GM19438 (cell line): ENCODE results near the gene TRAP1.

Experiments
- ATAC-seq: cut with Tn5 transposase; IDR thresholded peaks from one replicate; pipeline ENCODE4 v1.9.1; 2021; ENCODE audit warnings: low read depth; ENCODE audit not compliant: unreplicated experiment

Gene TRAP1

DNA sequence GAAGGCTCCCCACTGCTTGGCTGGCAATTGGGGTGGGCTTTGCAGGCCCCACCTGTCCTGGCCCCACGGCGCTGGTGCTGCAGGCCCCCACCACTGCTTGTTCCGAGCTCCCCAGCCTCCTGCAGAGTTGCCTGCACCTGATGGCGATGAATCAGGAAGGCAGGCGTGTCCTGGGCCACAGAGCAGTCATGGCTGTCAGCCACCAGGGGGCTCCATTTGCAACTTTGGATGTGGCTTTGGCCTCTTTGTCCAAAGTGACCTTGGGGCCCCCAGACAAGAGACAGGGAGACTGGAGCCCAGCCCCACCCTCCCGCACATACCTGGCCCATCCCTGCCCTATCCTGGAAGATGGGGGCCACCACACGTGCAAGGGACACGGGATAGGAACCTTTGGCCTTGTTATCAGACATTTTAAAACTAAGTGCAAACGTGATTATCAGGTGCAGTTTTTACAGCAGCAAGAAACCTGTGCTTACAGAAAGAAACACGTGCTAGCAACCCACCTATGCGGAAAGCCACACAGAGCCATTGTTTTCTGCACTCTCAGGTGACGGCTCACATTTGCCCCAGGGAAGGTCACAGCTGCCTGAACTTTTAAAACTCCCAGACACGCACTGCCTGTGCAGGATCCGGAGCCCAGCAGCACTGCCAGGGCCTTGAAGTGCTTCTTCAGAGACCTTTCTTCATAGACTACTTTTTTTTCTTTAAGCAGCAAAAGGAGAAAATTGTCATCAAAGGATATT is 62.9 kb downstream of the TRAP1 start, which contains the start of gene DNASE1:
Gene DNASE1, plus strand, starts transcription at position 443 of the 743 bp plus-strand sequence. CDS start 683 bp downstream, outside the sequence.
- no peak for ATAC-seq

DNA sequence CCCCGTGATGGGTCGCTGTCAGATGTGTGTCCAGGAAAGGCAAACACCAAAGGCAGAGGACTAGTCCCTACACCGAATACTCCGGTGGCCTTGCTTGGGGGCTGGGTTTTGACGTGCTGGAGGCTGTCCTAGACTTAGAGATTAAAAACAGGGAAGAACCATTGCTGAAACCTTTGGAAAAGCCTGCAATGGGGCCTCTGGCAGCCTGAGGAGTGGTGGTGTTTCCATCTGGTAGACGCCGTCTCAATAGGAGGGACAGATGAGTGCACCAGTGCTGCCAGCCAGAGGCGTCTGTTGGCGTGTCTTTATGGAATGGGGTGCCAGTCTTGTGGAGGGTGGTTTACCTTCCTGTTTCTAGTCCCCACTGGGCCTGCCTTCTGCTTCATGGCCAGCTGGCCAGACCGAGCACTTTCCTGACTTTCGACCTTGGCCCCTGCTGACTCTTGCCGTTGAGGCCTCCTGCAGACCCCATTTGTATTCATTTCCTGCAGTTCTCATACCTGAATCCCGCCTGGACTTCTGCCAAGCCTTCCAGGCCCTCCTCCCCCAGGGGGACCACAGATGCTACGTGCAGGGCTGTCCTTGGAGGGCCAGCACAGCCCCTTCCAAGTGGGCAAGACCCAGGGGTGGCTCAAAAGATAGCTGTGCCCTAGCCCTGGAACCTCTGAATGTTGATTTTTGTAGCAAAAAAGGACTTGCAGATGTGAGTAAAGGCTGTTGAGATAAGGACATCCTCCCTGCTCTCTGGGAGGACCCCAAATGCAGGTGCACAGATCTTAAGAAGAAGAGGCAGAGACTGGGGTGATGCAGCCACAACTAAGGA is 64.7 kb downstream of the TRAP1 start:
- no peak for ATAC-seq

DNA sequence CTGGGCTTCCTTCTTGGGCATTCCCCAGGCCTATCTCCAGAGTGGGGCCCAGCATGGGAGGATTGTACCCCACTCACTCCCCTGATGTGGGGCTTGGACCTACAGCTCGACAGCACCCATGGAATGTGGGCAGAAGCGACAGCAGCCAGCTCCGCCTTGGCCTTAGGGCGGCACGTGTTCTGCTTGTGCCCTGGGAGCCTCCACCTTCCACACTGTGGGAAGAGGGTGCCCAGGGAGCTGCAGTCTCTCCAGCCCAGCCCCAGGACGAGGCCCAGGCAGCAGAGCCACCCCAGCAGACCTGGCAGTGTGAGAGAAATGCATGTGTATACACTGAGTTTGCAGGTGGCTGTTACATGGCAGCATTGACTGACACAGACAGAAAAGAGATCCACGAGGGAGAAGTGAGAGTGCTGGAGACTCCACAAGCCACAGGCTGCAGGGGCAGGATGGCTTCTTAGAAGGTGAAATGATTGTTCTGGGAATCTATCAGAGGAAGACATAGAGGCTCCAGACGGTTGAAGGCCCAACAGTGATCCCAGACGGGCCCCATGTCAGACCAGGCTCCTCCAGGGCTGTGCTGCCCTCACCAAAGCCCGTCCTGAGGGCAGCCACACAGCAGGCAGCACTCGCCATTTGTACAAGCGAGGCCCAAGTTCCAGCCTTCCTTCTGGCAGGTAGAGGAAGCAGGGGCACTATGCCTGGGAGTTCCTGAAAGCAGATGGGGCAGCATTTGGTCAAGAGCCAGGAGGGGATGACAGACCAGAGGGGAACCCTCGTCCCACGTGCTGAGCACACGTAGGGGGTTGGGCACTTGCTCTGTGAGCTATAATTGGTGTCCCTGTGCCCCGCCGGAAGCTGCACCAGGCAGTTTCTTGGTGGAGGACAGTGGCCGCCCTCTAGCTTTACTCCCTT is 65.6 kb downstream of the TRAP1 start:
- ATAC-seq = no peak

DNA sequence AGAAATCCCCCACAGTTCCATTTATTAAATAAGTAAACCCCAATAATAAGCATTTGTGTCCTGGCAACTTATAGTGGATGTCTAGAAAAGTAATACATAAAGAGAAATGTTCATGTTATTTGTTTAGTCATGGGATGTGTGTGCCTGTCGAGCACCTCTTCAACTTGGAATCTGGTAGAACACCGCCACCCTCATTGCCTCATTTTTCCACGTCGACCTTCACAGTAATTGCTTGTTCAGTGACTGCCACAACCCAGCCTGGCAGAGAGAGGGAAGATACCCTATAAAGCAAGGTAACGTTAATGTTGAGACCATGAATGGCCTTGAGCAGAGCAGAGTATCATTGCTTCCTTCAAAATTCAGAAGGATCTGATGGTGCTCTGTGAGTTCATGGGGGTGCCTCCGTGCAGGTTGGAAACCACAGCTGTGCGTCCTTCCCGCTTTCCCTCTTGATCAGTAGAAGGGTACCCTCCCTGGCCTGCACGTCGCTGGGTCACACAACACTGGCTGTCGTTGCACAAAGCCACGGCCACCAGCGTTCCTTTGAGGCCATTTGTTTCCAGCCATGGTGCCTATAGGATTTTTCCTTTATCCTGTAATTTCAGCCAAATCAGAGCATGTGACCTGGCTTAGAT is 66.6 kb downstream of the TRAP1 start:
- ATAC-seq = no peak

DNA sequence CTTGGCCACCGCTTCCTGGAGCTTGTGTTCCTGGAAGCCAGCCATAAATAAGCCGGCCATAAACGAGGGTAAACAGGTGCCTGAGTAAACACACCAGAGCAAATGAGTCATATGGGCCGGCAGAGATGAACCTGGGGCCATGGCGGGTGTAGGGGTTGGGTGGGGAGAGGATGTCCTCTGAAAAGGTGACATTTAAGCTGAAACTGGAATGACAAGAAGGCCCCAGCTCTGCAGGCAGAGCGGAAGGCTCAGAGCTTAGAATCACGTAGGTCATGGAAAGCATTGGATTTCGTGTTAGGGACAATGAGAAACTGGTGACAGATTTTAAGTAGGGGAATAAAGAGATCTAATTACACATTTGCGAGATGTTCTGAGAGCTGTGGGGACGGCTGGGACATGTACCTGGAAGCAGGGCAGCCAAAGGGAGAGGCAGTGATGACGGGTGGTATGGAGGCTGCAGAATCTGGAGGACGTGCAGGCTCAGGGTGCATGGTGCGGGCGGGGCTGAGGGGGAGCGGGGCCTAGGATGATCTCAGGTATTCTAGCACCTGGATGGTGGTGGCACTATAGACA is 70.9 kb downstream of the TRAP1 start:
- ATAC-seq = no peak

DNA sequence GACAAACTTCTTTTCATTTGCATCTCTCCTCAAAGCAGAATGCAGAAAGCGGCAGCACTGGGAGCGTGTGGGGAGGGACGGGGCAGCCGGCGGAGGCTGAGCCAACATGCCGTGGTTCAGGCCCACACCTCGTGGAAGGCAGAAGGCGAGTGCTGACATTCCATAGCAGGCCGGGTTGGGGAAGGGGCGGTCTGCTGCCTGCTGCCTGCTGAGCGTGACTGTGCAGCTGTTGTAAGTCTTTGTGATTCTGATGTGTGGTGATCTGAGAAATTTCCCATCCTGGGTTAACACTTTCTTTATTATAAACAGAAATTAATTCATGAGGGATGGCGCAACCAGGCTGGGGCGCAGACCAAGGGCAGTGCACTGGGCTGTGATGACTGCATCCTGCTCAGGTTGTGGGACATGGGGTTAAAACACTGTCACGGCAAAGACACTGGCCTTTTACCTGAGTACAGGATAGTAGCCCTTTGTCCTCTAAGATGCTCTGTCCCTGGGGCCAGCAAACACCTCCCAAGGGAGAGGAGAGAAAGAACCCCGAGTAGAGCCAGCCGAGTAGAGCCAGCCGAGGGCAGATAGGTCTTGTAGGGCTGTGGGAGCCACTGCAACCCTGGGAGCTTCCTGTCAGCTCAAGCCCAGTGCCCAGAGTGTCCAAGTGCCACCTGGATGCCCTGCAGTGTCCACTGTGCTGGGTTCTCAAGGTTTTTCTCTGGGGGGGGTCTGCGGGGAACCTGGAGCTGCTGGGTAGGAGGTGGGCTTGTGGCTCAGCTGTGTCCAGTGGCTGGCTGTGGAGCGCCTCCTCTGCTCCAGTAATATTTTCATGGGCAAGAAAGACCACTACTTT is 71.6 kb downstream of the TRAP1 start:
- ATAC-seq = no peak

DNA sequence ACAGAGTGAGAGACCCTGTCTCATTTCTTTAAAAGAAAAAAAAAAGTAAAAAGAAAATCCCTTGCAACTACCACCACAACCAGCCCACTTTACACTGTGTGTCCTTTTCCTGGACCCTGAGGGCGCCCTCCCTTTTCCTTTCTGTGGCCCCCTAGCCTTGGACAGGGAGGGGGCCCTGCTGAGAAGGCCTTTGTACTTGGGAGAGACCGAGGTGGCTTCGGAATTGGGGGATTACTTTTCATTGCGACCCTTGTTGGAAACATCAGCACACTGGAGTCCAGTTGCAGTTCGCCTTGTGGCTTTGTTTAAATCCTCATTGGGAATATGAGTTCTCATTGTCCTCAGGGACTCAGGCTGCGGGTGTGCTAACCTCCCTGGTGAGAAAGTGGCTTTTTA is 72.2 kb downstream of the TRAP1 start:
- ATAC-seq = no peak

DNA sequence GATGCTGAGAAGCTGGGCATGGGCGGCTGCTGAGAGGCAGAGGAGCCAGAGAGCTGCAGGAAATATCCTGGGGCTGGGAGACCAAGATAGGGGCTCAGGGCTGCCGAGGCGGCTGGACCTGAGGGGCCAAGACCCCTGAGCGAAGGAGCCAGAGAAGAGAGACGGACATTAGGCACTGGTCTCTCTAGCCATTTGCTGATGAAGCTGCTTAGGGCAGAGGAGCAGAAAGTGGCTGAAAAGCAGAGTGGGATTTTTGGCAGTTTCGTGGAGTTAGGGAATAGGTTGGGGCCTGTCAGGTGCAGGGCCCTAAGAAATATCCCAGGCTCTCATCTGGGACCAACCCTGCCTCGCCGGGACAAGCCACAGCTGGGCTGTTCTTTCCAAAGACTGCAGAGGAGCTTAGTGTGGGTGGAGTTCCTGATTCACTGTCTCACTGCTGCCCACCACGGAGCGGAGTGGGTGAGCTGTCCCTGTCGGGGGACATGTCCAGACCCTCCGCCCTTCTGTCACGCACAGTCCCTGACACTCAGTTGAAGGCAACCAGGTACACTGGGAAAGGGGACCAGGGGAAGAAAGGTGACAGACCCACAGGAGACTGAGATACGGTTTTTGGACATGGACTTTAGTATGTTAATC is 74.1 kb downstream of the TRAP1 start:
- no peak for ATAC-seq

DNA sequence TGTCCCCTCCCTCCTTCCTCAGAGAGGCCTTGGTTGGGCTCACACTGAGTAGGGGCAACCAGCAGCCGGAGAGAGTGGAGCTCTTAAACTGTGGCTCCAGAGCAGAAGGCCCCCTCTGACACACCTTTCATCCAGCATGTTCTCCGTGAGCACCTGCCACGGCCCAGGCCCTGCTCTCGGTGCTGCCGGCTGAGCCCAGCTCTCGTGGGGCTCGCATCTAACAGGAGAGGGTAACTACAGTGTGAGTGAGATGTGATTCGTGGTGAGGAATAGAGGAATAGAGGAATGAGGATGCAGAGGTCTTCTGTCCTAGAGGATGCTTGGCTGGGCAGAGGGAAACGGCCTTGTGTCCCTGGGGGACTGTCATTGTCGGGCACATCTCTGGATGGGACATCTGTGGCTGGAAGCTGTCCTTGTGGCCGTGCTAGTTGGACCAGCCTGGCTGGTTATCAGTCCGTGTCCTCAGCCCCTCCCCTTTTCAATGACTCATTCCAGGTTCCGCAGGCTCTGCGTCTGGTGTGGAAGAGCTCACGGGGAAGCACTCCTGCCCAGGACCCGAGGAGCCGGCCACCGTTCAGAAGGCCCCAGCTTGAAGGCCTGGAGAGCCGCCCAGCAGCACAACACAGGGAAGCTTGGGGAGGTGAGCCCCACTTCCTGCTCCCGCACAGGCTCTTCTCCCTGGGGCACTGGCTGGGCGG is 74.8 kb downstream of the TRAP1 start:
- ATAC-seq = no peak

DNA sequence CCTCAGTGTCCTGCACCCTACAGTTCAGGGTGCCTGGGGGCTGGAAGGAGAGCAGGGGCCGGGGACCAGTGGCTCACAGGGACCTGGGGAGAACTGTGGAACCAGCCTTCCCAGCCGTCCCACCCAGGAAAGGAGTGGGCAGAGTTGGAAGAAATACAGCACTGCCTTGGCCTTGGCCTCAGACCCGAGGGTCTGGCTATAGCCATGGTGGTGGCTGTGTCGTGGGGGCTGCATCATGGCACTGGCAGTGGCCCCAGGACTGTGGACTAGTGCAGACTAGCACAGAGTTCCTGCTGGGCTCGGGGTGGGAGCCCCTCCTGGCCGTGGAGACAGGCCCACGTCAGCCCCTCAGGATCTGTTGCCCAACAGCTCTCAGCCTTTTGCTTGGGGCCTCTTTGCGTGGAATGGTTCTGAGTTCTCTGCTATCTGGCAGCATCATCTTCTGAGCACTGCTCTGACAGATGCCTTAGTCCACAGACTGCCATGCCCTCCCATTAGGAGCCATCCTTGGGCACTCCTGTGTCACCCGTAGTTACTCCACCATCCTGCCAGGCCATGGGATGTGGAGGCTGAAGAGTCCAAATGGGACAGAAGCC is 75.4 kb downstream of the TRAP1 start:
- ATAC-seq = no peak

DNA sequence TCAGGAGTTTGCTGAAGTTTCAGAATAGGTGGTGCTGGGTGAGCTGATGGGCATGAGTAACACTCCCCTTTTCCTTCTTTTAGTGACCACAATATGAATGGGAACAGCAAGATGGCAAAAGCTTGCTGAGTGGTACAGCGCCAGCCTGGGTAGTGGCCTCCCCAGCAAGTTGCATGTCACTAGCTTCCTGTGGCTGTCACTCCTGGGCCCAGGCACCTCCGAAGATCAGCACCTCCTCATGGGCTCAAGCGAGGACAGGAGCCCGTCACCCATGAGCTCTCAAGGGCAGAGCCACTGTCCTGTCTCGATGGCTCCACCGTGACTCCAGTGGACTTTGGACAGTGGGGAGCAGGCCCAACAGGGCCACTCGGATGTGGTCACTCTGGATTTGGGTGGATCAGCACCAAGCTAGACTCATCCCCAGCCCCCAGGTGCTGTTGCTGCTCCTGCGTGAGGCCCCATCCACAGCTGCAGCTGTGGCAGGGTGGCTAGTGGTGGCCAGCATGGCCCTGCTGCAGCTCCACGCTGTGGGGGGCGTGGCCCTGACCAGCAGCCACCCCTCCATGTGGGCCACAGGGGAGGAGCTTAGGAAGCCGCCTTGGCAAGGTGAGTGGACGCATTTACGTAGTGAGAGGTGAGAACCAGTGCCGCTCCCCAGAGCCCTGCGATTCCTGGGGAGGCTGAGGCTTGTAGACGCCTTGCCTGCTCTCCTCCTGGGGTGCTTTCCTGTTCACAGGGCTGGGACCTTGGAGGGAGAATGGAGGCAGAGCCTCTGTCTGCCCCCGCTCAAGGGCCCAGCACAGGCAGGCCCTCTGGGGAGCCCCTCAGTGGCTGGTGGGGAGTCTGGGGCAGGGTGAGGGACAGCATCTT is 76.5 kb downstream of the TRAP1 start:
- no peak for ATAC-seq

DNA sequence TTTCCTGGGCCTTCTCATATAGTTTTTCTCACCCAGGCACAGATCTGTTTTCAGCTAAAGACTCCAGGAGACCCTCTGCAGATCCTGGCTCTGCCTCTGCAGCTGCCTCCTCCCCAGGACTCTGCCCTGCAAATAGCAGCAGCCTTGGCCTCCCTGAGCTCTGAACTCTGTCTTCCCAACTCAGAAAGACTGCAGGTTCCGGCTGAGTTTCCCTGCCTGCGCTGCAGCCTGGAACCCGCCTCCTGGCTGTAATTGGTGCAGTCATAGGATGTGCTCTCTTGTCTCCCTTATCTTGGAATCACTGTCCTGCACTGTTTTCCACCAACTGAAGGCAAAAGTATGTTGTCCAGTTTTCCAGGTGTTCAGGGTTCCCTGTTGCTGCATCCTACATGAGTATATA is 77.1 kb downstream of the TRAP1 start:
- no peak for ATAC-seq

DNA sequence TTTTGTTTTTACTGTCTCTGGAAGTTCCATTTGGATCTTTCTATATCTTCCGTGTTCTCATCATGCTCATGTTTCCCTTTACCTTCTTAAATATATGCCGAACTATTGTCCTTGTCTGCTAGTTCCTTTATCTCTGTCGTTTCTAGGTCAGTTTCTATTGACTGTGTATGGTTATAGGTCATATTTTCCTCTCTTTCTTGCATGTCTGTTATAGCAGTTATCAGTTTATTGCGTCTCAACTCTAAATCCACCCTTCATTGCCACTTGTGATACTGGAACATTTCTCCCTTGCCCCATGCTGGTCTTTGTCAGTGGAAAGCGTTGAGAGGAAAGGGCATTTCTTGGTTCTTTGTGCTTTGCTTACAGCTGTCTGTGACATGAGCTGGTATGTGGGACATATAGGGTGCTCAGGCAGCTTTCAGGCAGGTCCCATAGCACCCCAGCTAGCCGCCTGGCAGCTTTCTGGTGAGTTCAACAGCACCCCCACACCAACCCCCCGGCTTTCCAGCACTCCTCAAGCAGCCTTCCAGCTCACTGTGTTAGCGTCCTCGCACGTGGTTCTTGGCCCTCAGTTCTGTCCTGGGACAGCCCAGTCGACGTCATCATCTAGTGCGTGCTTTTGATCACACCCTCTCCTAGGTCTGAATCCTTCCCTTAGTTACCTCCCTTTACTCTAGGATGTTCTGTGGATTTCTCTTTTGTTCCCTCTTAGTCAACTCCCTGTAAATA is 78.2 kb downstream of the TRAP1 start:
- no peak for ATAC-seq

DNA sequence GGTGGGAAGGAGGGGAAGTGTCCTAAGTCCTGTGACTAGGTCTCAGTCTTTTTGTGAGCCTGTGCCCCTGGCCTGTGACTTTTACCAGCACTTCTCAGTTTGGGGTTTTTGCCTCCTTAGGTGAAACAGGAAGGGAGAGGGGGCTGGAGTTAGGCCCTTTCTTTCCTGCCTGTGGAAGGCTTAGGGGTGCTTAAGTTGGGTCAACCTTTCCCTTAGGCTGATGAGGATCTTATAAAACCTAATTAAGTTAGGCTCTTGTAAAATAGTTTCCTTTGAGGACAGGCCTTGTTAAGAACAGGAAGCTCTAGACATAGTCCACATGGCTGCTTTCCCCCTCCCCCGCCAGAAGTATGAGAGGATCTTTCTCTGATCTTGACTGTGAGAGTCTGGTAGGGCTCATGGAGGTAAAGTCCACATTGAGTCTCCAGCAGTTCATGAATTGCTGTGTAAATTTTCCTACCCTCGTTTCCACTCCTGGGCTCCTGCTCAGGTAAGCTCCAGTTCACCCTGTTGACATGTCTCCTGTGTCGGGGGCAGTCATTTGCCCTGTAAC is 79.9 kb downstream of the TRAP1 start:
- no peak for ATAC-seq

DNA sequence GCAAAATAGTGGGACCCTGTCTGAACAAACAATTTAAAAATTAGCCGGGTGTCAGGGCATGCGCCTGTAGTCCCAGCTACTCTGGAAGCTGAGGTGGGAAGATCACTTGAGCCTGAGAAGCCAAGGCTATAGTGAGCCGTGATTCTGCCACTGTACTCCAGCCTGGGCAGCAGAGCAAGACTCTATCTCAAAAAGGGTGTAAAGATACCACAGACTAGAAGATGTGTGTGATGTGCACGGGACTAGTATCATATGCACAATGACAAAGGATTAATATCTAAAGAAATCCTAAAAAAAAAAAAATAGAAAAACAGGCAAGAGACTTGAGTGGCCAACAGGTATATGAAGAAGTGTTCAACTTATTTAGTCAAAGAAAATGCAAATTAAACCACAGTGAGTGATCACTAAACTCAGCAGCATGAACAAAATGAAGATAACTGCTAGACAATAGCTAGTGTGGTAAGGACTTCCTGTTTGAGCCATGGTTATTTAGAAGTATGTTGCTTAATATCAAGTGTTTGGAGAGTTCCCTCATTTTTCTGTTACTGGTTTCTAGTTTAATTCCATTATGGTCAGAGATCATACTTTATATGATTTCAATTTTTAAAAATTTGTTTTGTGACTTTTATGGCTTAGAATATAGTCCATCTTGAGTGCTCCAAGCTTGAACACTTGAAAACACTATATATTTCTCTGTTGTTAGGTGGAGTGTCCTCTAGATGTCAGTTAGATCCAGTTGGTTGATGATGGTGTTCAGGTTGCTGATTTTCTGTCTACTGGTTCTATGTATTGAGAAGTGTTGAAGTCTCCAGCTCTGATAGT is 91.2 kb downstream of the TRAP1 start:
- ATAC-seq = no peak
